ENCODE measurements around the gene MYO1D.

GRCh38 chr17:32488604-32489180, 388.2 kb downstream of the MYO1D start:
- TF ChIP-seq CTCF (IDR thresholded peaks at IDR 0.05) (no peak), POLR2A (IDR thresholded peaks at IDR 0.05) (no peak), POLR2AphosphoS5 (IDR thresholded peaks at IDR 0.05) (no peak), EP300 (IDR thresholded peaks at IDR 0.05) (no peak)

All from suprapubic skin (tissue), 4 donors.